ENCODE measurements around the gene CETP. TPM values are rescaled to one million over a fixed set of nuclear protein-coding genes. Genes with fewer than 3 reads are reported as not detected.
A peak's percentile ranks its signal among the peaks of the same experiment; 100 is the strongest.
"Not testable (repeated sequence)": the region's sequence is repeated elsewhere in the genome, so short reads cannot be mapped to it uniquely, and the experiment has no call there.

Gene CETP
- total RNA-seq, 1 donor, result not detected

DNA sequence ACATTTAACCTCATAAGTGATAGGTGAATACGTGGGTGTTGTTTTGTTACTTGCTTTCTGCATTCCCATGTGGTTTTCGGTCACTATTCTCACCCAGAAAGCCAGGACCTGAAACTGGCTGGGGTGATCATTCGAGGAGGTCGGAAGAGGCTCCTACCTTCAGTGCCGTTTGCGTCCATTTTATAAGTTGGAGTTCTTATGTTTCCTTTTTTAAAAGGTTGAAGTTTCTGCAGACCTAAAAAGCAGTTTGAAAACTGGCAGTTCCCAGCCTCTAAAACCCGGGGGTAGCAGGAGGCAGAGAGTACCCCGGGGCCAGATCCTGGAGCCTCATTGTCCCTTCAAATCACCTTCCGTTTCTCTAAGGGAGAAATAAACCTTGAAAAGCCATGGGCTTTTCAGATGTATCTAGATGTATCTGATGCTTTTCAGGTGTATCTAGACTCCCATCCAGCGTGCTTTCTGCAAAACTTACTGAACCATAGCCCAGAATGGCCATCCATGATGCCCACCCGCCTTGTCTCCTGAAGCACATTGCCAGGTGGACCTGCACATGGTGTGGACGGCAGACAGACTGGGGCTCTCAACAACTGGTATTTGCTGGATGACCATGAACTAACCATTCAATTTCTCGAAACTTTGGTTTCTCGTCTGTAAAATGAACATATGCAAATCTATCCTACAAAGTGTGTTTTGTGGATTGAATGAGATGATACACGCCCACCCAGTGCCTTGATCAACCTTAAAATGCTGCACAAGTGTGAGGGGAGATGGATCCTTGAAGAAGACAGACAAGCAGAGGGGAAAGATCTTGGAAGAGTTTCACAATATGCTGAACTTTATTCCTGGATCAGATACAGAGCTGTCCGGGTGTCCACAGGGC lies 28.9 kb downstream of the CETP start:
- H3K4me3 ChIP-seq (ENCODE audit: low read depth, low read length), result peak overlapping the region; percentile 84
- DNase-seq (ENCODE audit: low read depth), result no peak
- TF ChIP-seq, protein P1, sequence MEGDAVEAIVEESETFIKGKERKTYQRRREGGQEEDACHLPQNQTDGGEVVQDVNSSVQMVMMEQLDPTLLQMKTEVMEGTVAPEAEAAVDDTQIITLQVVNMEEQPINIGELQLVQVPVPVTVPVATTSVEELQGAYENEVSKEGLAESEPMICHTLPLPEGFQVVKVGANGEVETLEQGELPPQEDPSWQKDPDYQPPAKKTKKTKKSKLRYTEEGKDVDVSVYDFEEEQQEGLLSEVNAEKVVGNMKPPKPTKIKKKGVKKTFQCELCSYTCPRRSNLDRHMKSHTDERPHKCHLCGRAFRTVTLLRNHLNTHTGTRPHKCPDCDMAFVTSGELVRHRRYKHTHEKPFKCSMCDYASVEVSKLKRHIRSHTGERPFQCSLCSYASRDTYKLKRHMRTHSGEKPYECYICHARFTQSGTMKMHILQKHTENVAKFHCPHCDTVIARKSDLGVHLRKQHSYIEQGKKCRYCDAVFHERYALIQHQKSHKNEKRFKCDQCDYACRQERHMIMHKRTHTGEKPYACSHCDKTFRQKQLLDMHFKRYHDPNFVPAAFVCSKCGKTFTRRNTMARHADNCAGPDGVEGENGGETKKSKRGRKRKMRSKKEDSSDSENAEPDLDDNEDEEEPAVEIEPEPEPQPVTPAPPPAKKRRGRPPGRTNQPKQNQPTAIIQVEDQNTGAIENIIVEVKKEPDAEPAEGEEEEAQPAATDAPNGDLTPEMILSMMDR (IDR thresholded peaks at IDR 0.05; ENCODE audit: insufficient read depth, low read length), result no peak

DNA sequence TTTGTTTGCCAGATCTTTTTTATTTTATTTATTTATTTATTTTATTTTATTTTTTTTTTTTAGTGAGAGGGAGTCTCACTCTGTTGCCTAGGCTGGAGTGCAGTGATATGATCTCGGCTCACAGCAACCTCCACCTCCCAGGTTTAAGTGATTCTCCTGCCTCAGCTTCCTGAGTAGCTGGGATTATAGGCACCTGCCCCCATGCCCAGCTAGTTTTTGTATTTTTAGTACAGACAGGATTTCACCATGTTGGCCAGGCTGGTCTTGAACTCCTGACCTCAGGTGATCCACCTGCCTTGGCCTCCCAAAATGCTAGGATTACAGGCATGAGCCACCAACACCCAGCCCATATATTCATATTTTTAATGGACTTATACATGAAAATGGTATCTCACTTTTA lies 30.7 kb downstream of the CETP start:
- DNase-seq (ENCODE audit: low read depth), result not testable (repeated sequence)

DNA sequence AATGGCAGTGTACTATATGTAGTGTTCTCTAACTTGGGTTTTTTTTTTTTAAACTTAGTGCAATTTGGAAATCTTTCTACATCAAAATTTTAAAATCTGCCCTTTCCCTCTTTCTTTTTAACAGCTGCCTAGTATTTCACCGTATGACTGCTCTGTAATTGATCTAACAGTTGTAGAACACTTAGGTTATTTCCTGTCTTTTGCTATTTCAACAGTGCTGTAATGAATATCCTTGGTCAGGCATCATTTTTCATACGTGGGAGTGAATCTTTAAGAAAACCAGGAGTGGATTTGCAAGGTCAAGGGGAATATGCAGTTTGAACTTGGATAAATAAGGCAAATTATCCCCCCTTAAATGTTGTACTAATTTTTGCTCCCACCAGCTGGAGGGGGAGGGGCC lies 31.5 kb downstream of the CETP start:
- no peak overlapping the region for H3K4me3 ChIP-seq (ENCODE audit: low read depth, low read length)
- TF ChIP-seq, protein P1 (IDR thresholded peaks at IDR 0.05; ENCODE audit: insufficient read depth, low read length), result no peak
- DNase-seq (ENCODE audit: low read depth), result peak; percentile 26

More for the DNA sequence above, 30.7 kb downstream of the CETP start:
- not testable (repeated sequence) for H3K4me3 ChIP-seq (ENCODE audit: low read depth, low read length)

DNA sequence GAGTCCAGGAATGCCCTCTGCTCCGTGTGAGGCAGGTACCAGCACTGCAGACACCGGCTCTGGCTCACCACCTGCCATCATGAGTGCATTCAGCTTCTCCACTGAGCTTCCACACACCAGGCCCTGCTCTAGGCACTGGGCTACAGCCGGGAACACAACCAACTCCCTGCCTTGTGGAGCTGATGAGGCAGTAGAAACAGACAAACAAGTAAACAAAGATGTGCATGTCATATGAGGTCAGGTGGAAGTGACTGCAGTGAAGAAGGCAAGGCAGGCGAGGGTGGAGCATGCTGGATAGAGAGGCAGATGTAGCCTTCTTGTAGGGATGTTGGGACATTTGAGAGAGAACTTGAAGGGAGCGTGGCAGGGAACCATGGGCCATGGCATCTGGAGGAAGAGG lies 32.6 kb downstream of the CETP start:
- TF ChIP-seq, protein P1 (IDR thresholded peaks at IDR 0.05; ENCODE audit: insufficient read depth, low read length), result no peak
- DNase-seq (ENCODE audit: low read depth), result no peak
- H3K4me3 ChIP-seq (ENCODE audit: low read depth, low read length), result no peak overlapping the region

DNA sequence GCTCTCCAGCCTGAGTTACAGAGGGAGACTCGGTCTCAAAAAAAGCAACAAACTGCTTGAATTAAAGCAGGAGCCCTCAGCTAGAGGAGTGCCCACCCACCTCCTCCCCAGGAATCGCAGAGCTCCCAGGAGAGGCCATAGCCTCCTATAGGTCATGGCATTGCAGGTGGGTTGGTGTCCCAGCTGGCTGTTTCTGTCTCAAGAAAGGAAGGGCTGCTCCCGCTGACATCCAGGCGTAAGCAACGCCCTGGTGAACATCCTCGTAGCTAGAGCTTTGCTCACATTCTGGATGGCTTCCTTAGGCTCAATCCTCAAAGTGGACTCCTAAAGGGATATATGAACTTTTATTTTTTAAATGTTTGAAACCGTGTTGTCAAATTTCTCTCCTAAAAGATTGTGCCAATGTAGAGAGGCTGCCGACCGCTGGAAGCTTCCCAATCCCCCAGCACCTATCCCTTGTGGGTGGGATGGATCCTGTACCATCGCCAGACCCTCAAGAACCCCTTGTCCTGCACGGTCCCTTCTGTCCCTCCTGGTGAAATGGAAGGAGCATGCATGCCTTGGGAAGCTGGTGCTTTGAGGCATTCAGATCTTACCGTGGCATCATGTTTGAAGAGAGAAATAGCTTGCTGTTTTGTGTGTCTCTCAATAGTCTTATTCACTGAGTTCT lies 33.5 kb downstream of the CETP start:
- H3K4me3 ChIP-seq (ENCODE audit: low read depth, low read length), result no peak overlapping the region
- TF ChIP-seq, protein P1 (IDR thresholded peaks at IDR 0.05; ENCODE audit: insufficient read depth, low read length), result no peak
- no peak for DNase-seq (ENCODE audit: low read depth)

DNA sequence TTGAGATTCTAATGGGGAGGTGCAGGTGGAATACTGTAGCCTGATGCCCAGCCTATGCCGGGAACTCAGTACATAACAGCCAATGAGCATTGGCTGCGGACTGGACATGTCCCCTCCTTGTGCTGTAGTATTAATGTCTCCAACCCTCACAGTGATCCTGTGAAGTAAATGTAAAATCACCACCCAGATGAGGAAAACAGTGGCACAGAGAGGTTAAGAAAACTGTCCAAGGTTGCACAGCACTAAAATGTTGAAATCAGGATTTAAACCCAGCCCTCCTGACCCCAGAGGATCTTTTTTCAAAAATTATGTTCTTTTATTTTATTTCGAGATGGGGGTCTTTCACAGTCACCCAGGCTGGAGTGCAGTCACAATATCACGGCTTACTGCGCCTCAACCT lies 35.5 kb downstream of the CETP start:
- DNase-seq (ENCODE audit: low read depth), result no peak
- TF ChIP-seq, protein P1 (IDR thresholded peaks at IDR 0.05; ENCODE audit: insufficient read depth, low read length), result no peak
- H3K4me3 ChIP-seq (ENCODE audit: low read depth, low read length), result no peak overlapping the region

DNA sequence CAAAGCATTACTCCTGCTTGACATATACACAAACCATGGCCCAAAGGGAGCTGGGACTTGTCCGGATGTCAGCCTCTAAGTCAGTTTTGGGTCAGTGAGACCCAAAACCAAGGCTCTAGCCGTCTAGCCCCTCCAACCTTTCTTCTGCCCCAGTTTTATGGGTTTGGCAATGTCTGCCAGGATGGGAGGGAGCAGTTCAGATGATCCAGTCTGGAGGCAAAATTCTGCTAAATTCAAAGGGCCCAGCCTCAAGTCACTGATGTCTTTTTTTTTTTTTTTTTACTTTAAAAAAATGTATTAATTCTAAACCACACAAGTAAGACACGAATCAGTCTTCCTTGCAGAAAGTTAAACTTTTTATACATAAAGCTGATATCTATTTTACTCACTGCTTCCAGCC lies 36.2 kb downstream of the CETP start:
- H3K4me3 ChIP-seq (ENCODE audit: low read depth, low read length), result no peak overlapping the region
- TF ChIP-seq, protein P1 (IDR thresholded peaks at IDR 0.05; ENCODE audit: insufficient read depth, low read length), result no peak
- DNase-seq (ENCODE audit: low read depth), result no peak

All from fibroblast of the aortic adventitia (primary cell).